ENCODE results near the gene PRPH. TPM values are rescaled to one million over a fixed set of nuclear protein-coding genes. Genes with fewer than 3 reads are reported as not detected.
A peak's percentile ranks its signal among the peaks of the same experiment; 100 is the strongest.

The PRPH gene
- total and polyA plus RNA-seq, 2 of the 4 experiments (the other 2 are of a cell fraction), result not detected

DNA sequence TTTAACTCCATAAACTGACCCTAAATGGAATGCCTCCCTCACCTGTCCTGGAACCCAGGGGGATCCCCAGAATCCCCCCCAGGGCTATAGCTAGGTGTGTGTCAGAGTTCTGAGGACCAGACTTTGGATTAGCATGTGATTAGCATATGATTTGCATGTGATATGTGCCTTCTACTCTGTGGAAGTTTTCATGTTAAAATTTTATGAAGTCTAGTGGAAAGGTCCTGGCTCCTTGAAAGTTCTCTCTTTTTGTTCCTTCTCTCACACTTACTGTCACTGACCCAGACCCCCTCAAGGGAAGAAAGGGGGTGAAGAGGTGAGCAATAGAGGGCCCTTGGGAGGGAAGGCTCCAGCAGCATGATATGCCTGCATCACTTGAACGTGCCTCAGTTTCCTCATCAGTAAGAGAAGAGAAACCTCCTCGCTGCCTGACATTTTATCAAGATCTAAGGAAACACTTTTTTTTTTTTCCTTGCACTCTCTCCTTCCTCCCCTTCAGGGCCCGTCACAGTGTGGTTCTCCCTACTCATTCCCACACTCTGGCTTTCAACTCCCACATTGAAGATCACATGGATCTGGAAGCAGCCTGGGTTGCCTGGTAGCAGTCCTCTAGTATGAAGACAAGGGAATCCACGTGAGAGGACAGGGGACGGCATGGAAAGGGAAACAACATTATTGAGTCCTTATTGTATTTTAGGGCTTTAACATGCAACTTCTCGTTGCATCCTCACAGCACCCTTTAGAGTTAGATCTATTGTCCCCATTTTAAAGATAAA lies 45.3 kb downstream of the PRPH start (continued):
- TF ChIP-seq POLR2A (IDR thresholded peaks at IDR 0.05; ENCODE audit: low read depth, low read length), result no peak

DNA sequence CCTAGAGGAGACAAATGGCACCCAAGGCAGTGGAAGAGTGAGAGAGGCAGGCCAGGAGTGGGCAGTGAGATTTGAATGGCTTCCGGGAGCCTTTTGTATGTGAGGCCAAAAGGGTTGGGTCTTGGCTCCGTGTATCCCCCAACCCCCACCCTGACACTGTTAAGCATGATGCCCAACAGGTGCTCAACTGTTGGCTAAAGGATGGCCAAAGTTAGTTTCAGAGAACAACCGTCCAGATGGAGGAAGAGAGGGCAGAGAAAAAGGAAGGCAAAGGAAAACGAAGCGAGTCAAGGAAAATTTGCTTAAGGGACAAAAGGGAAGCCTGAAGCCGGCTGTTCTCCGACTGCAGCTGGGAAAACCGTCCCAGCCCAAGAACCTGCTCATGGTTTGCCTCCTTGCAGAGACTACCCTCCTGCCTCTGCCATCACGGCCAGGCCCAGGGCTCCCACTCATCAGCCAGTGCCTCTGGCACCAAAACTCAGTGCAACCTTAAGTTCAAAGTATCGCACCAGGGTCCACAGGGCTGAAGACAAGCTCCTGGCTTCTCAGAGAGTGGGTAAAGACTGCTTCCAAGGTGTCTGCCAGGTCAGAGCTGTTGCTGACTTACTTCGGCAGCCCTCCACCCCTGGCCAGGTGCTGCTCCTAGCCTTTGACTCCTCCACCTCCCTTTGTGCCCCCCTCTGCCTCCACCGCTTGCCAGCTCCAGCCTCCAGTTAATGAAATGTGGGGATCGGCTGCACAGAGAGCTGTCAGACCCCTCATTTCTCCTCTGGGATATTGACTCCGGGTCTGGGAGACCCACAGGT lies 46.2 kb downstream of the PRPH start:
- intact Hi-C loops (cut with micrococcal nuclease) (no loop called here), in situ Hi-C loops (cut with MboI; ENCODE audit: low sequenced_read_pairs) (no loop called here), dilution Hi-C loops (cut with HindIII; ENCODE audit: low sequenced_read_pairs, unreplicated experiment) (no loop called here)
- no peak overlapping the region for H3K9ac ChIP-seq (ENCODE audit: low read depth, low read length)
- H2AFZ ChIP-seq (replicated peaks; ENCODE audit: low read length, poor library complexity), result no peak overlapping the region
- DNase-seq (no peak), ATAC-seq (ENCODE audit: low read depth) (no peak)
- H3K23ac ChIP-seq (ENCODE audit: low read depth, low read length), result peak overlapping the region; percentile 11; the same call in 1 of the 2 replicates
- H3K14ac ChIP-seq (replicated peaks; ENCODE audit: low read depth, low read length), result no peak overlapping the region
- BruUV-seq (replicated peaks), result no TSS peak
- H3K9me3 ChIP-seq (ENCODE audit: control insufficient read depth, insufficient read depth, low read length), result no peaks in the 10 kb centered on the region
- 55% methylated on average over 2 of the region's 14 CpGs; no CpG with 5 or more reads in 1 of the 2 experiments for WGBS, 2 experiments (ENCODE audit: extremely low coverage in 2 of 2, insufficient read length in 1 of 2)
- H2BK15ac ChIP-seq (ENCODE audit: low read depth, low read length), result no peak overlapping the region
- peaks cover 8% of the 10 kb centered on the region; the same call in 1 of the 2 replicates for H3K4me1 ChIP-seq (ENCODE audit: control insufficient read depth, insufficient read depth, low read length)
- H4K91ac ChIP-seq (ENCODE audit: insufficient read depth, low read depth, low read length), result no peak overlapping the region
- H2BK5ac ChIP-seq (ENCODE audit: low read depth, low read length, poor library complexity, severe bottlenecking), result no peak overlapping the region
- no peak overlapping the region for H3K4me2 ChIP-seq (ENCODE audit: low read depth, low read length)
- no peak overlapping the region for H2AK9ac ChIP-seq (replicated peaks; ENCODE audit: low read depth, low read length, poor library complexity)
- H3K27ac ChIP-seq (ENCODE audit: insufficient read depth, low read length), result no peak overlapping the region
- no peak overlapping the region for H3K4ac ChIP-seq (ENCODE audit: low read depth, low read length)
- peaks cover 87% of the 10 kb centered on the region for H3K27me3 ChIP-seq (ENCODE audit: control insufficient read depth, insufficient read depth, low read length)
- CTCF ChIA-PET, result interaction anchor here (0.6 to 2.9 kb wide), 5 partner anchors 9 to 53 kb away, joined by 3 to 24 read pairs (median 4); partner anchors contain the start of gene TROAP
- H3K79me1 ChIP-seq (ENCODE audit: low read depth in 1 of 2, low read length in 2 of 2), result no peaks in the 10 kb centered on the region
- no peak overlapping the region for H3K18ac ChIP-seq (ENCODE audit: low read depth, low read length)
- no peak overlapping the region for H3K4me3 ChIP-seq (ENCODE audit: insufficient read depth, low read depth, low read length)
- TF ChIP-seq, protein P1, sequence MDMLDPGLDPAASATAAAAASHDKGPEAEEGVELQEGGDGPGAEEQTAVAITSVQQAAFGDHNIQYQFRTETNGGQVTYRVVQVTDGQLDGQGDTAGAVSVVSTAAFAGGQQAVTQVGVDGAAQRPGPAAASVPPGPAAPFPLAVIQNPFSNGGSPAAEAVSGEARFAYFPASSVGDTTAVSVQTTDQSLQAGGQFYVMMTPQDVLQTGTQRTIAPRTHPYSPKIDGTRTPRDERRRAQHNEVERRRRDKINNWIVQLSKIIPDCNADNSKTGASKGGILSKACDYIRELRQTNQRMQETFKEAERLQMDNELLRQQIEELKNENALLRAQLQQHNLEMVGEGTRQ (IDR thresholded peaks at IDR 0.05; ENCODE audit: low read depth, low read length), result no peak
- TF ChIP-seq CHD1 (IDR thresholded peaks at IDR 0.05; ENCODE audit: low read depth, low read length) (no peak), FOS (IDR thresholded peaks at IDR 0.05; ENCODE audit: low read depth, low read length) (no peak), CEBPB (IDR thresholded peaks at IDR 0.05; ENCODE audit: low read depth, low read length) (no peak), NFE2L2 (IDR thresholded peaks at IDR 0.05; ENCODE audit: low read depth, low read length) (no peak), MAZ (IDR thresholded peaks at IDR 0.05; ENCODE audit: borderline replicate concordance, low read depth, low read length) (no peak), RCOR1 (IDR thresholded peaks at IDR 0.05; ENCODE audit: insufficient replicate concordance, low read length) (no peak), MXI1 (IDR thresholded peaks at IDR 0.05; ENCODE audit: borderline replicate concordance, low read depth, low read length) (no peak)
- H4K8ac ChIP-seq (ENCODE audit: low read depth in 2 of 2, low read length in 2 of 2), result no peak overlapping the region
- H3K9me1 ChIP-seq (ENCODE audit: insufficient read depth, low read length), result peaks cover 5% of the 10 kb centered on the region; the same call in 1 of the 2 replicates
- 0 out of 2 replicates have a peak, but pooled peaks cover 5% of the 10 kb centered on the region for H4K20me1 ChIP-seq (ENCODE audit: insufficient read depth, low read length)
- H3K36me3 ChIP-seq (ENCODE audit: control insufficient read depth, insufficient read depth, low read length), result no peaks in the 10 kb centered on the region
- no peak overlapping the region for H2BK120ac ChIP-seq (ENCODE audit: low read depth, low read length)
- H4K5ac ChIP-seq (ENCODE audit: low read depth, low read length), result no peak overlapping the region
- POLR2A ChIA-PET (ENCODE audit: unreplicated experiment), result no interaction called here
- H2BK20ac ChIP-seq (ENCODE audit: low read depth, low read length), result no peak overlapping the region
- no peak overlapping the region for H3K56ac ChIP-seq (ENCODE audit: extremely low read depth, insufficient read depth, low read length)
- no peak overlapping the region for H2AK5ac ChIP-seq (ENCODE audit: low read depth, low read length)
